ENCODE data around the gene ZBTB8B.

The ZBTB8B gene

GRCh38 chr1:32498751-32499150, 33.9 kb downstream of the ZBTB8B start:
- Histone ChIP-seq H3K36me3 (ENCODE audit: control insufficient read depth, low read length) (no peaks in the 10 kb centered on the region), H3K79me2 (ENCODE audit: control insufficient read depth, low read length) (no peaks in the 10 kb centered on the region), H3K27me3 (ENCODE audit: control insufficient read depth, low read length) (peaks cover 49% of the 10 kb centered on the region), H3K9me2 (replicated peaks; ENCODE audit: control insufficient read depth, low read length) (no peaks in the 10 kb centered on the region), H4K20me1 (ENCODE audit: control insufficient read depth, insufficient read depth, low read depth, low read length) (no peaks in the 10 kb centered on the region), H3K4me1 (ENCODE audit: control insufficient read depth, low read length) (no peaks in the 10 kb centered on the region; the same call in 1 of the 2 replicates), H3K4me2 (ENCODE audit: low read length) (no peak overlapping the region), H3K9me3 (ENCODE audit: control insufficient read depth, insufficient read depth, low read length) (no peaks in the 10 kb centered on the region), H3F3A (ENCODE audit: control insufficient read depth, insufficient read depth) (no peaks in the 10 kb centered on the region), H3K27ac (ENCODE audit: low read depth, low read length) (no peak overlapping the region), H3K4me3 (ENCODE audit: low read length) (no peak overlapping the region)
- TF ChIP-seq, protein P1, sequence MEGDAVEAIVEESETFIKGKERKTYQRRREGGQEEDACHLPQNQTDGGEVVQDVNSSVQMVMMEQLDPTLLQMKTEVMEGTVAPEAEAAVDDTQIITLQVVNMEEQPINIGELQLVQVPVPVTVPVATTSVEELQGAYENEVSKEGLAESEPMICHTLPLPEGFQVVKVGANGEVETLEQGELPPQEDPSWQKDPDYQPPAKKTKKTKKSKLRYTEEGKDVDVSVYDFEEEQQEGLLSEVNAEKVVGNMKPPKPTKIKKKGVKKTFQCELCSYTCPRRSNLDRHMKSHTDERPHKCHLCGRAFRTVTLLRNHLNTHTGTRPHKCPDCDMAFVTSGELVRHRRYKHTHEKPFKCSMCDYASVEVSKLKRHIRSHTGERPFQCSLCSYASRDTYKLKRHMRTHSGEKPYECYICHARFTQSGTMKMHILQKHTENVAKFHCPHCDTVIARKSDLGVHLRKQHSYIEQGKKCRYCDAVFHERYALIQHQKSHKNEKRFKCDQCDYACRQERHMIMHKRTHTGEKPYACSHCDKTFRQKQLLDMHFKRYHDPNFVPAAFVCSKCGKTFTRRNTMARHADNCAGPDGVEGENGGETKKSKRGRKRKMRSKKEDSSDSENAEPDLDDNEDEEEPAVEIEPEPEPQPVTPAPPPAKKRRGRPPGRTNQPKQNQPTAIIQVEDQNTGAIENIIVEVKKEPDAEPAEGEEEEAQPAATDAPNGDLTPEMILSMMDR (IDR thresholded peaks at IDR 0.05; ENCODE audit: low read depth, low read length, poor library complexity, severe bottlenecking) = no peak
- TF ChIP-seq EZH2phosphoT487 (IDR thresholded peaks at IDR 0.05; ENCODE audit: borderline replicate concordance, low read length) = no peak

- no peaks in the 10 kb centered on the region; the same call in 1 of the 2 replicates for H3K4me1 ChIP-seq (ENCODE audit: control insufficient read depth, low read length)
- peaks cover 41% of the 10 kb centered on the region for H3K27me3 ChIP-seq (ENCODE audit: control insufficient read depth, low read length)
- H3K36me3 ChIP-seq (ENCODE audit: control insufficient read depth, low read length) = no peaks in the 10 kb centered on the region
- H3K79me2 ChIP-seq (ENCODE audit: control insufficient read depth, low read length) = no peaks in the 10 kb centered on the region
- TF ChIP-seq EZH2phosphoT487 (IDR thresholded peaks at IDR 0.05; ENCODE audit: borderline replicate concordance, low read length) = peak; percentile 92; the same call in 1 of the 2 replicates
- TF ChIP-seq, protein P1 (IDR thresholded peaks at IDR 0.05; ENCODE audit: low read depth, low read length, poor library complexity, severe bottlenecking) = no peak
- no peak overlapping the region for H3K27ac ChIP-seq (ENCODE audit: low read depth, low read length)
- H4K20me1 ChIP-seq (ENCODE audit: control insufficient read depth, insufficient read depth, low read depth, low read length) = no peaks in the 10 kb centered on the region
- peak overlapping the region; percentile 74 for H3K4me2 ChIP-seq (ENCODE audit: low read length)
- no peaks in the 10 kb centered on the region for H3K9me3 ChIP-seq (ENCODE audit: control insufficient read depth, insufficient read depth, low read length)
- H3F3A ChIP-seq (ENCODE audit: control insufficient read depth, insufficient read depth) = no peaks in the 10 kb centered on the region
- no peaks in the 10 kb centered on the region for H3K9me2 ChIP-seq (replicated peaks; ENCODE audit: control insufficient read depth, low read length)
- H3K4me3 ChIP-seq (ENCODE audit: low read length) = peak overlapping the region; percentile 71
These were observed 35.7 kb downstream of the ZBTB8B start for GRCh38 chr1:32500387-32501209.

GRCh38 chr1:32501865-32502264, 37.0 kb downstream of the ZBTB8B start:
- Histone ChIP-seq H3K9me2 (replicated peaks; ENCODE audit: control insufficient read depth, low read length) (no peaks in the 10 kb centered on the region), H3K4me1 (ENCODE audit: control insufficient read depth, low read length) (no peaks in the 10 kb centered on the region; the same call in 1 of the 2 replicates), H3K79me2 (ENCODE audit: control insufficient read depth, low read length) (no peaks in the 10 kb centered on the region), H3K27ac (ENCODE audit: low read depth, low read length) (no peak overlapping the region), H3K27me3 (ENCODE audit: control insufficient read depth, low read length) (peaks cover 39% of the 10 kb centered on the region), H4K20me1 (ENCODE audit: control insufficient read depth, insufficient read depth, low read depth, low read length) (no peaks in the 10 kb centered on the region), H3K36me3 (ENCODE audit: control insufficient read depth, low read length) (no peaks in the 10 kb centered on the region), H3F3A (ENCODE audit: control insufficient read depth, insufficient read depth) (no peaks in the 10 kb centered on the region), H3K9me3 (ENCODE audit: control insufficient read depth, insufficient read depth, low read length) (no peaks in the 10 kb centered on the region), H3K4me3 (ENCODE audit: low read length) (no peak overlapping the region), H3K4me2 (ENCODE audit: low read length) (no peak overlapping the region)
- TF ChIP-seq EZH2phosphoT487 (IDR thresholded peaks at IDR 0.05; ENCODE audit: borderline replicate concordance, low read length) = no peak
- TF ChIP-seq, protein P1 (IDR thresholded peaks at IDR 0.05; ENCODE audit: low read depth, low read length, poor library complexity, severe bottlenecking) = no peak

Data from DOHH2 (cell line).